Vagina (tissue), 2 donors: ENCODE results near the gene ACOX2. TPM values are rescaled to one million over a fixed set of nuclear protein-coding genes. Genes with fewer than 3 reads are reported as not detected.
A peak's percentile ranks its signal among the peaks of the same experiment; 100 is the strongest.

Source experiments
- DNase-seq, 2 donors: peaks; one replicate each; pipeline ENCODE4 v3.0.0-alpha.2; 2017; ENCODE audit errors: extremely low spot score in 2 of 2
- H3K27ac ChIP-seq: fragments of 200-600 bp; sonication (generic); one replicate; pipeline ENCODE4 v1.5.1; 2019
- H3K27me3 ChIP-seq: fragments of 200-600 bp; sonication (generic); one replicate; pipeline ENCODE4 v1.5.1; 2019
- H3K36me3 ChIP-seq, 2 donors: fragments of 200-600 bp; sonication (generic); one replicate each; pipeline ENCODE4 v1.5.1; 2017 to 2019
- H3K4me1 ChIP-seq: fragments of 200-600 bp; sonication (generic); one replicate; pipeline ENCODE4 v1.5.1; 2019
- H3K4me3 ChIP-seq, 2 donors: fragments of 200-600 bp; sonication (generic); 1 replicate in 1 of 2; 2 replicates in 1 of 2; pipeline ENCODE4 v1.5.1; 2016 to 2019
- H3K9me3 ChIP-seq: fragments of 200-600 bp; sonication (generic); one replicate; pipeline ENCODE4 v1.5.1; 2019
- POLR2A ChIP-seq, 2 donors: fragments of 450-650 bp; IDR thresholded peaks; one replicate each; pipeline ENCODE4 v1.6.1; 2017; ENCODE audit warnings: antibody characterized with exemption in 2 of 2, mild to moderate bottlenecking in 2 of 2, moderate library complexity in 2 of 2
- POLR2AphosphoS5 ChIP-seq, 2 donors: sonication (generic); formaldehyde crosslinking; IDR thresholded peaks; one replicate each; pipeline ENCODE4 v1.9.0; 2017; ENCODE audit warnings: antibody characterized with exemption in 2 of 2, mild to moderate bottlenecking in 2 of 2, low read depth in 1 of 2; ENCODE audit not compliant: insufficient read depth in 1 of 2
- intact Hi-C: fragments of 100-400 bp; cut with DNase I; formaldehyde crosslinking; loops from one replicate; pipeline ENCODE4 v1.15.1; 2023
- total RNA-seq: library from RNA; depleted of rRNA; stranded (reverse); fragments of >200 nt; gene quantifications from one replicate; pipeline ENCODE4 v1.2.3, GENCODE V29; 2016
- TF ChIP-seq, protein P1 (sequence below), 3 experiments: fragments of 450-650 bp in 2 of 3; fragments of 200-600 bp in 1 of 3; sonication (generic) in 1 of 3; IDR thresholded peaks; one replicate each; pipeline ENCODE4 v1.5.1; 2017 to 2019; ENCODE audit warnings: antibody characterized with exemption in 3 of 3, mild to moderate bottlenecking in 2 of 3, moderate library complexity in 2 of 3

The ACOX2 gene
- total RNA-seq, 1 donor from 2014 or later = 24.8 TPM

DNA sequence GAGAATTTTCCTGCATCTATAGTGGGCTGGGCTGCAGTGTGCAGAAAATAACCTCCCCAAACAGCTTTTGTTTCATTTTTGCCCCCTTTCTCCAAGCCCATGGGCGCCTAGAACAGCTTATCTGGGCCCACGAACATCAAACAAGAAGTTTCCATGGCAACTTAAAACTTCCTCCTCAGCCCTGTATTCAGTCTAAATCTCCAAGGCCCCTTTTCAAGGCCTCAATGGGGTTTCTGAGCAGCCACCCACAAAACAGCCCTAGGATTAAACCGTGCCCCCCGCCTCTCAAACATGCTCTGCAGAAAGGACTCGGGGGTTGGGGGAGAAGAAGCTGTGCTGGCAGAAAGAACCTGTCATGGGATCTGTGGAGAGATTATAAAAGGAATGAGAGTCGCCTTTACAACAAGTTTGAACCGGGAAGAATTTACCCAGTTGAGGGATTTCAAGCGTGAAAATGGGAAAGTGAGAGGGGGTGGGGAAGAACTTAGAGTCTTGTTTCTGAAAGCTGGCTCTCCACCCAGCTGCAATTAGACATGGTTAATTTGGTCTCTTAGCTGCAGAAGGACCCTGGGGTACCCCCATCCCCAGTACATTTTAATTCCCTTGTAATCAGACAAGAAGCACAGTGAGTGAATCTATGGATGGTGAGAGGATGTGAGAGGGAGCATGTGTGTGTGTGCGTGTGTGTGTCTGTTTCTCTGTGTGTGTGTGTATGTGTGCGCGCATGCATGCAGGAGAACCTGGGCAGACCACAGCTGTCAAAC is 44.5 kb upstream of the ACOX2 start:
- no peaks in the 10 kb centered on the region for H3K27me3 ChIP-seq
- H3K27ac ChIP-seq = no peak overlapping the region
- H3K9me3 ChIP-seq = no peaks in the 10 kb centered on the region
- no peak for DNase-seq
- no peak for TF ChIP-seq POLR2AphosphoS5 (IDR thresholded peaks at IDR 0.05; ENCODE audit: insufficient read depth in 1 of 2, low read depth in 1 of 2)
- no peak for TF ChIP-seq POLR2A (IDR thresholded peaks at IDR 0.05)
- TF ChIP-seq, protein P1, sequence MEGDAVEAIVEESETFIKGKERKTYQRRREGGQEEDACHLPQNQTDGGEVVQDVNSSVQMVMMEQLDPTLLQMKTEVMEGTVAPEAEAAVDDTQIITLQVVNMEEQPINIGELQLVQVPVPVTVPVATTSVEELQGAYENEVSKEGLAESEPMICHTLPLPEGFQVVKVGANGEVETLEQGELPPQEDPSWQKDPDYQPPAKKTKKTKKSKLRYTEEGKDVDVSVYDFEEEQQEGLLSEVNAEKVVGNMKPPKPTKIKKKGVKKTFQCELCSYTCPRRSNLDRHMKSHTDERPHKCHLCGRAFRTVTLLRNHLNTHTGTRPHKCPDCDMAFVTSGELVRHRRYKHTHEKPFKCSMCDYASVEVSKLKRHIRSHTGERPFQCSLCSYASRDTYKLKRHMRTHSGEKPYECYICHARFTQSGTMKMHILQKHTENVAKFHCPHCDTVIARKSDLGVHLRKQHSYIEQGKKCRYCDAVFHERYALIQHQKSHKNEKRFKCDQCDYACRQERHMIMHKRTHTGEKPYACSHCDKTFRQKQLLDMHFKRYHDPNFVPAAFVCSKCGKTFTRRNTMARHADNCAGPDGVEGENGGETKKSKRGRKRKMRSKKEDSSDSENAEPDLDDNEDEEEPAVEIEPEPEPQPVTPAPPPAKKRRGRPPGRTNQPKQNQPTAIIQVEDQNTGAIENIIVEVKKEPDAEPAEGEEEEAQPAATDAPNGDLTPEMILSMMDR (IDR thresholded peaks at IDR 0.05) = no peak
- H3K36me3 ChIP-seq = no peaks in the 10 kb centered on the region
- H3K4me1 ChIP-seq = peaks cover 41% of the 10 kb centered on the region
- no peak overlapping the region for H3K4me3 ChIP-seq
- intact Hi-C loops = no loop called here

DNA sequence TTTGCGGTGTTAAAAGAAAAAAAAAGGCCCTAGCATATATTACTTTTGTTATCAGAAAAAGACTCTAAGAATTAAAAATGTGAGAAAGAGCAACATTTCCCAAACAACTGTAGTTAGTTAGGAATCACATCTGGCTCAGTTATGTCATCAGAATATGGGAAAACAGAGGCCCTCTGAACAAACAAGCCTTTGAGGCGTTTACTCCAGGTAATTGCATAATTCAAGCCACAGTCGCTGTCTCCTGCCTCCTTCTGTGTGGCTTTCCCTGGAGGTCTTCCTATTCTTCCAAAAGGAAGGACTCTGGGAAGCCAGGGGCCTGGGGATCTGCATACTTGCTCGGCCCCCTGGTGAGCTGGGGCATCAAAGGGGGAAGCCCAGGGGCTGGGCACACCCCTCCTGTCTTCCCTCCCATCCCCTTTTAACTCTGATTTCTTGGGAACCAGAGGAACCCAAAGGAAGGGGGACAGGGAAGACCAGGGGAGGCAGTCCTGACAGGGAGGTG is 43.9 kb upstream of the ACOX2 start:
- no peak for TF ChIP-seq POLR2A (IDR thresholded peaks at IDR 0.05)
- TF ChIP-seq, protein P1 (IDR thresholded peaks at IDR 0.05) = no peak
- TF ChIP-seq POLR2AphosphoS5 (IDR thresholded peaks at IDR 0.05; ENCODE audit: insufficient read depth in 1 of 2, low read depth in 1 of 2) = no peak
- no peak for DNase-seq
- H3K4me1 ChIP-seq = peaks cover 42% of the 10 kb centered on the region
- H3K36me3 ChIP-seq = no peaks in the 10 kb centered on the region
- H3K4me3 ChIP-seq = no peak overlapping the region
- no peaks in the 10 kb centered on the region for H3K27me3 ChIP-seq
- no peaks in the 10 kb centered on the region for H3K9me3 ChIP-seq
- intact Hi-C loops = no loop called here
- H3K27ac ChIP-seq = no peak overlapping the region

DNA sequence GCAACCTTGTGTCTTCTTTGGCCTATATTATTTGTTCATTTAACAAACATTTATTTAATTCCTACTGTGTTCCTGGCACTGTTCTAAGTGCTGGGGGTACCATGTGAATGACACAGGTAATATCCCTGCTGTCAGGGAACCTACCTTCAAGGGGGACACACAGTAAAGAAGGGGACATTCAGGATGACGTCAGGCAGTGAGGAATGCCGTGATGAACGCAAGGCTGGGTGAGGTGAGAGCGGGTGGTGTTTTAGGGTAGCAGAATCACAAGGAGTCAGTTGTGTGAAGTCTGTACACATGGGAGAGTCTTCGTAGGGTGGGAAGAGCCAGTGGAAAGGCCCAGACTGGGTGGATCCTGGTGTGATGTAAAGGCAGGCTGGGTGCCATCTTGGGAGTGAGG is 41.9 kb upstream of the ACOX2 start:
- H3K27ac ChIP-seq = no peak overlapping the region
- intact Hi-C loops = no loop called here
- peaks cover 44% of the 10 kb centered on the region for H3K4me1 ChIP-seq
- no peaks in the 10 kb centered on the region for H3K36me3 ChIP-seq
- H3K4me3 ChIP-seq = no peak overlapping the region
- H3K9me3 ChIP-seq = no peaks in the 10 kb centered on the region
- H3K27me3 ChIP-seq = no peaks in the 10 kb centered on the region
- TF ChIP-seq POLR2AphosphoS5 (IDR thresholded peaks at IDR 0.05; ENCODE audit: insufficient read depth in 1 of 2, low read depth in 1 of 2) = no peak
- TF ChIP-seq, protein P1 (IDR thresholded peaks at IDR 0.05) = no peak
- no peak for TF ChIP-seq POLR2A (IDR thresholded peaks at IDR 0.05)
- no peak for DNase-seq

DNA sequence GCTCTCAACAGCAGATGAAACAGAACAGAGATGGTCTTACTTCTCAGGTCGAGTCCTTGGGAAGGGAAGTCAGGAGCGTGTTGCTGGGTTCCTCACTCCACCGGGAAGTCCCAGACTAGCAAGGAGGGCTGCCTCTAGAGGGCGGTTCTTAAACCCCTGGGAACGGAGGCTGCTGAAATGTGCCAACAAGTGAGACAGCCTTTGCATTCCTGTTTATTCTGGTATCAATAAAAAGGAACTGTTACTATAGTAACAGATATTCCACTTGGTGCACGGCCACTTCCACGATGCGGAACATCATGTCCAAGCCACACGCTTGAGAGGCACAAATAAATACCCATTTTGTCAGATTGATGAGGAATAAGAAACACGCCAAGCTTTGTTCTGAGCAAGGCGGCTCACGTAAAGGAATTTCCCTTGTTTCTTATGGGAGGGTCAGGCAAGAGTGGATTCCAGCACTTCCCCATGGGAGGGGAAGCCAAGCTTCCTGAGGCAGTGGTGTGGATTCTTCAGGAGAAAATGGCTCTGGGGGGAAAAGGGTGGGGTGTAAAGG is 40.4 kb upstream of the ACOX2 start, which contains the start of gene FAM107A:
Gene FAM107A, minus strand, starts transcription at position 123 of the 553 bp plus-strand sequence. CDS start 7,531 bp downstream, outside the sequence.
- Histone ChIP-seq H3K27ac (peak within 1 kb of the TSS; percentile 78), H3K4me3 (peak within 1 kb of the TSS; percentile 45 to 46), H3K27me3 (no peaks in the 10 kb centered on the region), H3K36me3 (no peaks in the 10 kb centered on the region), H3K4me1 (peaks cover 54% of the 10 kb centered on the region), H3K9me3 (no peaks in the 10 kb centered on the region)
- TF ChIP-seq, protein P1 (IDR thresholded peaks at IDR 0.05) = peak in 1 of 3 experiments; percentile 20
- TF ChIP-seq POLR2A (IDR thresholded peaks at IDR 0.05) (no peak), POLR2AphosphoS5 (IDR thresholded peaks at IDR 0.05; ENCODE audit: insufficient read depth in 1 of 2, low read depth in 1 of 2) (peak; percentile 37 to 87)
- intact Hi-C loops = no loop called here
- no peak for DNase-seq

DNA sequence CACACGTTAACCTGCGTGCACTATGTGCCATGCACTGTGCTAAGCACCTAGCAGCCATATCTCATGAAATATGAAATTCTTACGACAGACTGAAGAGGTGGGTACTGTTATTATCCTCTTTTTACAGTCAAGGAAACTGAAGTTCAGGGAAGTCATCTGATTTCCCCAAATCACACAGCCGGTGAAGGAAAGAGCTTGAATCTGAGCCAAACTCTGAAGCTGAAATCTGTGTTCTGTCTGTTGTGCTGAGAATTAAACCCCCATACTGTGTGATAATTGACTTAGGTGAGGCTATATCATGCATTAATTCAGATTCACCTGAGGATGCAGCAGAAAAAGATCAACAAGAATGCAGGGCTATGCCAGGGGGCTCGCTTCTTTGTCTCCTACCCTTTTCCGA is 39.7 kb upstream of the ACOX2 start:
- H3K27me3 ChIP-seq = no peaks in the 10 kb centered on the region

More for the DNA sequence above, 39.7 kb upstream of the ACOX2 start:
- H3K9me3 ChIP-seq = no peaks in the 10 kb centered on the region
- TF ChIP-seq POLR2AphosphoS5 (IDR thresholded peaks at IDR 0.05; ENCODE audit: insufficient read depth in 1 of 2, low read depth in 1 of 2) (no peak), POLR2A (IDR thresholded peaks at IDR 0.05) (no peak)
- TF ChIP-seq, protein P1 (IDR thresholded peaks at IDR 0.05) = no peak
- intact Hi-C loops = no loop called here
- no peaks in the 10 kb centered on the region for H3K36me3 ChIP-seq
- peaks cover 54% of the 10 kb centered on the region for H3K4me1 ChIP-seq
- DNase-seq = no peak
- peak overlapping the region; percentile 45 to 46 for H3K4me3 ChIP-seq
- H3K27ac ChIP-seq = peak overlapping the region; percentile 78
